Trophoblast cell (in vitro differentiated cells and primary cell): ENCODE measurements around the gene MEOX2.

Experiments used
- DNase-seq, 2 donors: peaks; one replicate each; pipeline ENCODE4 v3.0.0-alpha.2; 2016
- H2AFZ ChIP-seq: 2 replicates; pipeline ENCODE4 v1.6.1; 2013; ENCODE audit warnings: low read length, moderate library complexity, mild to moderate bottlenecking; ENCODE audit not compliant: insufficient read depth, poor library complexity
- H2AK5ac ChIP-seq: 2 replicates; pipeline ENCODE4 v1.6.1; 2013; ENCODE audit warnings: mild to moderate bottlenecking, low read length
- H2BK120ac ChIP-seq: 2 replicates; pipeline ENCODE4 v1.6.1; 2013; ENCODE audit warnings: low read length, mild to moderate bottlenecking, moderate library complexity; ENCODE audit not compliant: insufficient read depth, poor library complexity
- H2BK12ac ChIP-seq: 2 replicates; pipeline ENCODE4 v1.6.1; 2013; ENCODE audit warnings: mild to moderate bottlenecking, low read length, moderate library complexity
- H2BK5ac ChIP-seq: 2 replicates; pipeline ENCODE4 v1.6.1; 2013; ENCODE audit warnings: low read length, low read depth, moderate library complexity, mild to moderate bottlenecking; ENCODE audit not compliant: poor library complexity
- H3K14ac ChIP-seq: 2 replicates; pipeline ENCODE4 v1.6.1; 2013; ENCODE audit warnings: mild to moderate bottlenecking, low read length
- H3K18ac ChIP-seq: 2 replicates; pipeline ENCODE4 v1.6.1; 2013; ENCODE audit warnings: mild to moderate bottlenecking, low read length
- H3K23ac ChIP-seq: 2 replicates; pipeline ENCODE4 v1.6.1; 2013; ENCODE audit warnings: low read length
- H3K27ac ChIP-seq: 2 replicates; pipeline ENCODE4 v1.5.1; 2013; ENCODE audit warnings: low read depth, mild to moderate bottlenecking, inconsistent platforms, low read length, moderate library complexity
- H3K27me3 ChIP-seq: 2 replicates; pipeline ENCODE4 v1.6.1; 2013; ENCODE audit warnings: inconsistent platforms, mild to moderate bottlenecking, low read length, moderate library complexity; ENCODE audit not compliant: insufficient read depth
- H3K36me3 ChIP-seq, 2 experiments: 1 replicate in 1 of 2; 2 replicates in 1 of 2; pipeline ENCODE4 v1.6.1; 2013; ENCODE audit warnings: low read length in 2 of 2, mild to moderate bottlenecking in 2 of 2, moderate library complexity in 1 of 2; ENCODE audit not compliant: insufficient read depth in 2 of 2, control insufficient read depth in 1 of 2
- H3K4ac ChIP-seq: 2 replicates; pipeline ENCODE4 v1.6.1; 2013; ENCODE audit warnings: low read depth, mild to moderate bottlenecking, low read length, moderate library complexity
- H3K4me1 ChIP-seq, 2 experiments: 1 replicate in 1 of 2; 2 replicates in 1 of 2; pipeline ENCODE4 v1.6.1; 2013; ENCODE audit warnings: low read length in 2 of 2, mild to moderate bottlenecking in 2 of 2, moderate library complexity in 1 of 2; ENCODE audit not compliant: insufficient read depth in 2 of 2, control insufficient read depth in 1 of 2
- H3K4me2 ChIP-seq: 2 replicates; pipeline ENCODE4 v1.6.1; 2013; ENCODE audit warnings: inconsistent platforms, mild to moderate bottlenecking, low read length, moderate library complexity
- H3K4me3 ChIP-seq: 2 replicates; pipeline ENCODE4 v1.5.1; 2013; ENCODE audit warnings: mild to moderate bottlenecking, low read depth, low read length, inconsistent platforms
- H3K79me1 ChIP-seq: one replicate; pipeline ENCODE4 v1.6.1; 2013; ENCODE audit warnings: low read length
- H3K79me2 ChIP-seq: 2 replicates; pipeline ENCODE4 v1.6.1; 2013; ENCODE audit warnings: low read length, mild to moderate bottlenecking; ENCODE audit not compliant: control insufficient read depth, insufficient read depth, poor library complexity
- H3K9ac ChIP-seq: 2 replicates; pipeline ENCODE4 v1.6.1; 2013; ENCODE audit warnings: mild to moderate bottlenecking, low read length
- H3K9me3 ChIP-seq: 2 replicates; pipeline ENCODE4 v1.6.1; 2013; ENCODE audit warnings: low read depth, mild to moderate bottlenecking, control low read depth, inconsistent platforms, low read length; ENCODE audit not compliant: insufficient read depth
- H4K12ac ChIP-seq: 2 replicates; pipeline ENCODE4 v1.6.1; 2013; ENCODE audit warnings: low read depth, mild to moderate bottlenecking, low read length, moderate library complexity
- H4K8ac ChIP-seq: 2 replicates; pipeline ENCODE4 v1.6.1; 2013; ENCODE audit warnings: low read depth, mild to moderate bottlenecking, low read length, moderate library complexity
- H4K91ac ChIP-seq: one replicate; pipeline ENCODE4 v1.6.1; 2013; ENCODE audit warnings: low read depth, mild to moderate bottlenecking, low read length, moderate library complexity
- WGBS: extraction: QIAGEN DNeasy Blood & Tissue Kit; methylation state at CpG from one replicate; pipeline ENCODE4 v1.1.7; 2013; ENCODE audit warnings: missing lambda C conversion rate; ENCODE audit not compliant: insufficient read length, insufficient coverage; ENCODE audit errors: extremely low coverage; 5-methylcytosine and 5-hydroxymethylcytosine counted together

Gene MEOX2

DNA sequence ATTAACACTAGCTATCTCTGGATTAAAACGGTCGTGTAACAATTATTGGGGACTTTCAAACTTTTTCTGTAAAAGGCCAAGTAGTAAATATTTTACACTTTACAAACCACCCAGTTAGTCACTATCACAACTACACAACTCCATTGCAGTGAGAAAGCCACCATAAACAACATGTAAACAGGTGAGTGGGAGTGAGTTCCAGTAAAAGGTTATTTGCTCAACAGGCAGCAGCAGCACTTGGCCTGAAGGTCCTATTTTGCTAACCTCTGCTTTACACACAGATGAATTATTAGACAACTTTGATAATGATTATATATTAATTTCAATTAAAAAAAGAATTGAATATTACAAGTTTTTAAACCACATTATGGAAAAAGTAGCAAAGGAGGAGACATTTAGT lies 108.9 kb downstream of the MEOX2 start:
- WGBS, result no CpG with 5 or more reads among the region's 2 CpGs

DNA sequence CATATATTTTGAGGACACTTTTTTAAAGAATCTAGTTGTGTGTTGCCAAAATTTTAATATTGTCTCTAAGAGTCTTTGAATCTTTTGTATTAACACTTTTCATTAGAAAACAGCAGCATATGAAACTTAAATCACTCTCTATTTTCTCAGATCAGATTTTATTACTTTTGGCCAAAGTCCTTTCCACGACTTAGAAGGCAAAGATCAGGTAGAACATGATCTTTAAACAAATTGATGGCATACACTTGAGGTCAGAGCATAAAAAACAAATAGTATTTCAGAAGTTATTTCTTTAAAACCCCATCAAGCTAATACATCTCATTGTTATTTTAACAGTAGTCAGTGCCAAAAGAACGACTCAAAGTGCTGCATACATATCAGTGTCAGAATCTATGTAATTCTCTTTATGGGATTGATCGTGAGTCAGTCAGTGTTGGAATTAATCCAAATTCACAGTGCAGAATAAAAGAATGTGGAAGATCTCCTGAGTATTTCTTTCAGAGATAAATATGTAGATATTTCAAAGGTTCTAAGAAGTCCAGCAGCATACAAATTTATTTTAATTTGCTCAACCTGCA lies 115.1 kb downstream of the MEOX2 start:
- no CpG with 5 or more reads among the region's 3 CpGs for WGBS
- DNase-seq, result no peak
- no peaks in the 10 kb centered on the region for H3K27me3 ChIP-seq
- H3K4me3 ChIP-seq, result no peak overlapping the region
- no peak overlapping the region for H3K18ac ChIP-seq
- no peaks in the 10 kb centered on the region for H3K4me1 ChIP-seq
- no peak overlapping the region for H4K8ac ChIP-seq
- no peak overlapping the region for H3K23ac ChIP-seq
- no peak overlapping the region for H4K91ac ChIP-seq
- no peak overlapping the region for H4K12ac ChIP-seq
- no peak overlapping the region for H3K4ac ChIP-seq
- H2AFZ ChIP-seq, result no peak overlapping the region
- no peak overlapping the region for H3K14ac ChIP-seq
- H3K79me1 ChIP-seq, result no peaks in the 10 kb centered on the region
- no peak overlapping the region for H3K27ac ChIP-seq
- H2BK120ac ChIP-seq, result no peak overlapping the region
- no peak overlapping the region for H2BK12ac ChIP-seq
- no peaks in the 10 kb centered on the region for H3K36me3 ChIP-seq
- no peaks in the 10 kb centered on the region for H3K9me3 ChIP-seq
- H3K9ac ChIP-seq, result no peak overlapping the region
- H3K79me2 ChIP-seq, result no peaks in the 10 kb centered on the region
- H2AK5ac ChIP-seq, result no peak overlapping the region
- H2BK5ac ChIP-seq, result no peak overlapping the region
- no peak overlapping the region for H3K4me2 ChIP-seq

More for the DNA sequence above, 108.9 kb downstream of the MEOX2 start:
- H4K91ac ChIP-seq, result no peak overlapping the region
- no peaks in the 10 kb centered on the region for H3K9me3 ChIP-seq
- no peak overlapping the region for H4K8ac ChIP-seq
- no peak overlapping the region for H2AK5ac ChIP-seq
- no peak overlapping the region for H2AFZ ChIP-seq
- H3K23ac ChIP-seq, result no peak overlapping the region
- H3K79me1 ChIP-seq, result no peaks in the 10 kb centered on the region
- no peak for DNase-seq
- no peak overlapping the region for H2BK5ac ChIP-seq
- H3K4me3 ChIP-seq, result no peak overlapping the region
- H3K18ac ChIP-seq, result no peak overlapping the region
- H2BK12ac ChIP-seq, result no peak overlapping the region
- H3K4ac ChIP-seq, result no peak overlapping the region
- no peak overlapping the region for H3K9ac ChIP-seq
- no peak overlapping the region for H2BK120ac ChIP-seq
- peaks cover 2 to 3% of the 10 kb centered on the region in 2 experiments for H3K4me1 ChIP-seq
- H3K36me3 ChIP-seq, result no peaks in the 10 kb centered on the region
- no peaks in the 10 kb centered on the region for H3K27me3 ChIP-seq
- H3K14ac ChIP-seq, result no peak overlapping the region
- no peak overlapping the region for H3K27ac ChIP-seq
- H3K79me2 ChIP-seq, result no peaks in the 10 kb centered on the region
- H4K12ac ChIP-seq, result no peak overlapping the region
- H3K4me2 ChIP-seq, result no peak overlapping the region

- Histone ChIP-seq H3K27ac (no peak overlapping the region), H3K14ac (no peak overlapping the region), H2BK5ac (no peak overlapping the region), H3K79me1 (no peaks in the 10 kb centered on the region), H4K8ac (no peak overlapping the region), H3K27me3 (no peaks in the 10 kb centered on the region), H3K4ac (no peak overlapping the region), H3K18ac (no peak overlapping the region), H3K36me3 (no peaks in the 10 kb centered on the region), H2BK120ac (no peak overlapping the region), H3K4me3 (no peak overlapping the region), H3K4me2 (no peak overlapping the region), H3K4me1 (no peaks in the 10 kb centered on the region), H3K23ac (no peak overlapping the region), H3K9me3 (no peaks in the 10 kb centered on the region), H4K91ac (no peak overlapping the region), H2AK5ac (no peak overlapping the region), H3K9ac (no peak overlapping the region), H4K12ac (no peak overlapping the region), H2BK12ac (no peak overlapping the region), H2AFZ (no peak overlapping the region), H3K79me2 (no peaks in the 10 kb centered on the region)
- no CpG with 5 or more reads among the region's 2 CpGs for WGBS
- no peak for DNase-seq
These were observed 118.8 kb downstream of the MEOX2 start for GRCh38 chr7:15567652-15568051.

DNA sequence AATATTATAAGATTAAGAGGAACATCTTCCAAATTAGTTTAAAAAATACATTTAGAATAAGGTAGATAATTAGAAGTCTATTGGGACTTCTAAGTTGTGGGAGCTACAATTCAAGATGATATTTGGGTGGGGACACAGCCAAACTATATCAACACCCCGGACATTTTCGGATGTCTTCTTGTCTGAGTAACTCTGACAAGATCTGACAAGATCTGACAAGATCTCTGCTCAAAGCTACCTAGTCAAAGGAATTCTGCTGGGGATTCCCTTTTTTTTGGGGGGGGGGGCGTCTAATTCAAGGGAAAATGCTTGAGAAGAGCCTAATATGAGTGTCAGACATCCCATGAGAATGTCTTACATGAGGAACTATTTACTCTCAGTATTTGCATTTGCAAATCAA lies 119.4 kb downstream of the MEOX2 start:
- DNase-seq, result no peak
- no peak overlapping the region for H3K4me2 ChIP-seq

More for the DNA sequence above, 119.4 kb downstream of the MEOX2 start:
- Histone ChIP-seq H2BK120ac (no peak overlapping the region), H3K27ac (no peak overlapping the region), H3K23ac (no peak overlapping the region), H2BK12ac (no peak overlapping the region), H3K27me3 (no peaks in the 10 kb centered on the region), H2AFZ (no peak overlapping the region), H3K4me3 (no peak overlapping the region), H3K36me3 (no peaks in the 10 kb centered on the region), H3K9ac (no peak overlapping the region), H4K8ac (no peak overlapping the region), H3K9me3 (no peaks in the 10 kb centered on the region), H3K79me1 (no peaks in the 10 kb centered on the region), H4K91ac (no peak overlapping the region), H3K4me1 (no peaks in the 10 kb centered on the region), H4K12ac (no peak overlapping the region), H3K79me2 (no peaks in the 10 kb centered on the region), H2BK5ac (no peak overlapping the region), H3K18ac (no peak overlapping the region), H3K4ac (no peak overlapping the region), H2AK5ac (no peak overlapping the region), H3K14ac (no peak overlapping the region)
- whole genome bisulfite sequencing, result no CpG with 5 or more reads among the region's 3 CpGs
